ENCODE results near the gene LACTBL1. TPM values are rescaled to one million over a fixed set of nuclear protein-coding genes. Genes with fewer than 3 reads are reported as not detected.

LACTBL1 gene
- total RNA-seq, 1 donor from 2014 or later, result not detected

DNA sequence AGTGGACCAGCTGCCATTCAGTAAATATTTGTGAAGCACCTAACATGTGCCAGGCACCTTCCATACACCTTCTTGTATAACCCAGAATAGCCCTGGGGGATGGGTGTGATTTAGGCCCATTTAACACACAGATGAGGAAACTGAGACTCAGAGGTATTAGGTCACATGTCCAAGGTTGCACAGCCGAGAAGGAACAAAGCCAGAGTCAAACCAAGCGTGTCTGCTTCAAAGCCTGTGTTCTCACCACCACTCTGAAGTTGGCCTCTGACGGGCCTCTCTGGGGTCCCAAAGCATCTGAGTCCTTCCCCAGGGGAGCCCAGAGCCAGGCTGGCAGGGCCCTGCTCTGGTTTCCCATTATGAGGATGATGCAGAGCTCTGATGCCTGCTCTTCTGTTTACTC, 65.1 kb downstream of the LACTBL1 start:
- H3K4me1 Mint-ChIP-seq (ENCODE audit: unreplicated experiment), result no peaks in the 10 kb centered on the region
- no peaks in the 10 kb centered on the region for H3K9me3 Mint-ChIP-seq
- no peaks in the 10 kb centered on the region for H3K27me3 Mint-ChIP-seq
- H3K36me3 Mint-ChIP-seq, result peaks cover 17% of the 10 kb centered on the region
- DNase-seq (ENCODE audit: extremely low spot score, unreplicated experiment), result no peak
- H3K4me3 Mint-ChIP-seq, result no peak overlapping the region
- no peak overlapping the region for H3K27ac Mint-ChIP-seq
- TF ChIP-seq CTCF (conservative IDR thresholded peaks at IDR 0.05), result no peak

DNA sequence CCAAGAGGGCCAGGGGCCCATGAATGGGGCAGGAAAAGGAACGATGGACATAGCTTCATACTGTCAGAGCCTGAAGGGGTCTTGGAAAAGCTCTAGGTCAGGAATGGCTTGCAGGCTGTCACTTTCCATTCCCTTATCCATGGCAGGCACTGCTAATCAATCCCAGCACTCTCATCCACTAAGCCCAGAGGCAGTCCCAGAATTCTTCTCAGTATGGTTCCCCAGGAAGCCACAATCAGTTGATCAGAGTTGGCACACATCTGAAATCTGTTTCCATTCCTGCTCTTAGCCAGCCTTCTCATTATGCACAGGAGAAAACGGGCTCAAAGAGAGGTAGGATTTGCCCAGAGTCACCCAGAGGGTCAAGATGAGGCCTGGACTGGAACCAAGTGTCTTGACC, 65.7 kb downstream of the LACTBL1 start:
- no peak for DNase-seq (ENCODE audit: extremely low spot score, unreplicated experiment)
- Mint-ChIP-seq H3K4me1 (ENCODE audit: unreplicated experiment) (no peaks in the 10 kb centered on the region), H3K36me3 (peaks cover 17% of the 10 kb centered on the region), H3K27ac (no peak overlapping the region), H3K9me3 (no peaks in the 10 kb centered on the region), H3K27me3 (no peaks in the 10 kb centered on the region), H3K4me3 (no peak overlapping the region)
- no peak for TF ChIP-seq CTCF (conservative IDR thresholded peaks at IDR 0.05)

GRCh38 chr1:22903113-22903512, 69.6 kb downstream of the LACTBL1 start:
- Mint-ChIP-seq H3K9me3 (no peaks in the 10 kb centered on the region), H3K27me3 (no peaks in the 10 kb centered on the region), H3K4me3 (no peak overlapping the region), H3K4me1 (ENCODE audit: unreplicated experiment) (no peaks in the 10 kb centered on the region), H3K27ac (no peak overlapping the region), H3K36me3 (peaks cover 11% of the 10 kb centered on the region)
- no peak for TF ChIP-seq CTCF (conservative IDR thresholded peaks at IDR 0.05)
- DNase-seq (ENCODE audit: extremely low spot score, unreplicated experiment), result no peak

Other genes starting within 250 kb of the LACTBL1 start
- 1.2 TPM in 1 of 2 replicates, not detected in the other for gene TEX46, start 43.0 kb upstream of the LACTBL1 start, total RNA-seq (ENCODE audit: low replicate concordance)
- 98.8 and 155 TPM in 2 replicates for gene KDM1A, start 46.6 kb upstream of the LACTBL1 start, total RNA-seq (ENCODE audit: low replicate concordance)
- 33.0 and 43.9 TPM in 2 replicates for gene LUZP1, start 196.0 kb upstream of the LACTBL1 start, total RNA-seq (ENCODE audit: low replicate concordance)
- 0.92 and 10.5 TPM in 2 replicates for gene HTR1D, start 244.6 kb upstream of the LACTBL1 start, total RNA-seq (ENCODE audit: low replicate concordance)